HEK293 (cell line): ENCODE data around the gene IL18.

Experiments used
- CTCF ChIA-PET: fragments of 350-600 bp; formaldehyde crosslinking; extraction: SDS; loops from one replicate; lab custom pipeline; 2021; ENCODE audit warnings: antibody characterized with exemption; lab: Yijun Ruan, JAX
- POLR2A ChIA-PET: fragments of 300-600 bp; formaldehyde crosslinking; extraction: SDS; loops from one replicate; lab custom pipeline; 2020; ENCODE audit warnings: antibody characterized with exemption, inconsistent platforms; lab: Yijun Ruan, JAX
- H3K27ac ChIP-seq: fragments of 200-500 bp; sonication (Bioruptor generic); 2 replicates; pipeline ENCODE4 v1.5.1; 2014; ENCODE audit warnings: low read depth, low read length, control low read depth, inconsistent platforms; ENCODE audit errors: extremely low read depth
- H3K36me3 ChIP-seq, 2 experiments: fragments of 200-500 bp in 1 of 2; sonication (Bioruptor generic) in 1 of 2; 1 replicate in 1 of 2; 2 replicates in 1 of 2; pipeline ENCODE4 v1.5.1; 2014 to 2017; ENCODE audit warnings: inconsistent platforms in 2 of 2, low read length in 2 of 2; ENCODE audit not compliant: control insufficient read depth in 2 of 2, insufficient read depth in 1 of 2
- H3K4me1 ChIP-seq: fragments of 200-500 bp; sonication (Bioruptor generic); 2 replicates; pipeline ENCODE4 v1.5.1; 2014; ENCODE audit warnings: mild to moderate bottlenecking, low read length, inconsistent platforms; ENCODE audit not compliant: control insufficient read depth, insufficient read depth
- H3K4me3 ChIP-seq: 2 replicates; pipeline ENCODE4 v1.5.1; 2011; ENCODE audit warnings: low read depth, mild to moderate bottlenecking, control low read depth, low read length, moderate library complexity
- H3K9me3 ChIP-seq: fragments of 200-500 bp; sonication (Bioruptor generic); 2 replicates; pipeline ENCODE4 v1.5.1; 2014; ENCODE audit warnings: low read depth, low read length, inconsistent platforms; ENCODE audit not compliant: control insufficient read depth, insufficient read depth
- GFI1B ChIP-seq: fragments of 450-650 bp; formaldehyde crosslinking; IDR thresholded peaks from 2 replicates; pipeline ENCODE4 v1.5.1; 2016; ENCODE audit warnings: missing biosample characterization, missing genetic modification characterization
- IKZF3 ChIP-seq: fragments of 450-650 bp; IDR thresholded peaks from 2 replicates; pipeline ENCODE4 v1.5.0; 2018; ENCODE audit warnings: missing biosample characterization, mild to moderate bottlenecking, missing genetic modification characterization, moderate library complexity
- KLF1 ChIP-seq: fragments of 450-650 bp; formaldehyde crosslinking; IDR thresholded peaks from 2 replicates; pipeline ENCODE4 v1.5.1; 2016; ENCODE audit warnings: missing biosample characterization, missing genetic modification characterization
- PATZ1 ChIP-seq: fragments of 450-650 bp; formaldehyde crosslinking; IDR thresholded peaks from 2 replicates; pipeline ENCODE4 v1.5.1; 2016; ENCODE audit warnings: missing biosample characterization, missing genetic modification characterization
- PBX3 ChIP-seq: sonication (generic); formaldehyde crosslinking; IDR thresholded peaks from 2 replicates; pipeline ENCODE4 v1.8.1; 2022; ENCODE audit warnings: mild to moderate bottlenecking, moderate library complexity, missing genetic modification reagents
- SCRT2 ChIP-seq: fragments of 450-650 bp; formaldehyde crosslinking; IDR thresholded peaks from 2 replicates; pipeline ENCODE4 v1.5.1; 2016; ENCODE audit warnings: missing biosample characterization, missing genetic modification characterization
- SP3 ChIP-seq: fragments of 450-650 bp; formaldehyde crosslinking; IDR thresholded peaks from 2 replicates; pipeline ENCODE4 v1.5.1; 2016; ENCODE audit warnings: missing biosample characterization, missing genetic modification characterization
- SP7 ChIP-seq: fragments of 450-650 bp; formaldehyde crosslinking; IDR thresholded peaks from 2 replicates; pipeline ENCODE4 v1.5.1; 2016; ENCODE audit warnings: missing biosample characterization, missing genetic modification characterization
- ZFHX2 ChIP-seq: fragments of 450-650 bp; formaldehyde crosslinking; conservative IDR thresholded peaks from 2 replicates; pipeline ENCODE4 v1.5.1; 2016; ENCODE audit warnings: missing biosample characterization, missing genetic modification characterization
- ZIC2 ChIP-seq: fragments of 450-650 bp; formaldehyde crosslinking; IDR thresholded peaks from 2 replicates; pipeline ENCODE4 v1.5.1; 2016; ENCODE audit warnings: missing biosample characterization, missing genetic modification characterization
- ZNF184 ChIP-seq: fragments of 450-650 bp; IDR thresholded peaks from 2 replicates; pipeline ENCODE4 v1.5.1; 2018; ENCODE audit warnings: missing biosample characterization, mild to moderate bottlenecking, missing genetic modification characterization
- ZNF223 ChIP-seq: fragments of 450-650 bp; formaldehyde crosslinking; IDR thresholded peaks from 2 replicates; pipeline ENCODE4 v1.5.1; 2016; ENCODE audit warnings: missing biosample characterization, missing genetic modification characterization
- ZNF266 ChIP-seq: fragments of 450-650 bp; formaldehyde crosslinking; IDR thresholded peaks from 2 replicates; pipeline ENCODE4 v1.5.1; 2016; ENCODE audit warnings: missing biosample characterization, missing genetic modification characterization, low read depth
- ZNF274 ChIP-seq, 2 experiments: fragments of 200-500 bp in 1 of 2; fragments of 450-650 bp in 1 of 2; sonication (Bioruptor generic) in 1 of 2; formaldehyde crosslinking in 1 of 2; IDR thresholded peaks; 2 replicates each; pipeline versions ENCODE4 v1.5.1 to v1.6.1; 2014 to 2016; ENCODE audit warnings: borderline replicate concordance in 1 of 2, inconsistent platforms in 1 of 2, low read length in 1 of 2, missing biosample characterization in 1 of 2, missing genetic modification characterization in 1 of 2
- ZNF311 ChIP-seq: fragments of 450-650 bp; formaldehyde crosslinking; IDR thresholded peaks from 2 replicates; pipeline ENCODE4 v1.5.1; 2017; ENCODE audit warnings: missing biosample characterization, missing genetic modification characterization, borderline replicate concordance
- ZNF341 ChIP-seq: fragments of 450-650 bp; formaldehyde crosslinking; IDR thresholded peaks from 2 replicates; pipeline ENCODE4; 2016; ENCODE audit warnings: low read depth, missing biosample characterization, missing genetic modification characterization
- ZNF37A ChIP-seq: fragments of 450-650 bp; IDR thresholded peaks from 2 replicates; pipeline ENCODE4 v1.5.1; 2018; ENCODE audit warnings: missing biosample characterization, missing genetic modification characterization
- ZNF521 ChIP-seq: fragments of 450-650 bp; formaldehyde crosslinking; IDR thresholded peaks from 2 replicates; pipeline ENCODE4 v1.5.1; 2017; ENCODE audit warnings: missing biosample characterization, mild to moderate bottlenecking, missing genetic modification characterization
- ZNF544 ChIP-seq: fragments of 450-650 bp; formaldehyde crosslinking; IDR thresholded peaks from 2 replicates; pipeline ENCODE4 v1.5.0; 2017; ENCODE audit warnings: missing biosample characterization, missing genetic modification characterization
- ZNF555 ChIP-seq: fragments of 450-650 bp; formaldehyde crosslinking; conservative IDR thresholded peaks from 2 replicates; pipeline ENCODE4 v1.5.1; 2017; ENCODE audit warnings: missing biosample characterization, mild to moderate bottlenecking, missing genetic modification characterization, inconsistent platforms
- ZNF629 ChIP-seq: fragments of 450-650 bp; formaldehyde crosslinking; IDR thresholded peaks from 2 replicates; pipeline ENCODE4 v1.5.1; 2017; ENCODE audit warnings: missing biosample characterization, missing genetic modification characterization
- ZNF658 ChIP-seq: fragments of 450-650 bp; formaldehyde crosslinking; IDR thresholded peaks from 2 replicates; pipeline ENCODE4; 2016; ENCODE audit warnings: missing biosample characterization, missing genetic modification characterization
- ZNF776 ChIP-seq: fragments of 450-650 bp; formaldehyde crosslinking; IDR thresholded peaks from 2 replicates; pipeline ENCODE4 v1.5.0; 2017; ENCODE audit warnings: missing biosample characterization, missing genetic modification characterization, borderline replicate concordance
- ZNF792 ChIP-seq: fragments of 450-650 bp; formaldehyde crosslinking; IDR thresholded peaks from 2 replicates; pipeline ENCODE4 v1.5.1; 2016; ENCODE audit warnings: missing biosample characterization, missing genetic modification characterization
- ZSCAN23 ChIP-seq: fragments of 450-650 bp; formaldehyde crosslinking; IDR thresholded peaks from 2 replicates; pipeline ENCODE4 v1.5.1; 2016; ENCODE audit warnings: missing biosample characterization, missing genetic modification characterization
- ZSCAN30 ChIP-seq: fragments of 450-650 bp; IDR thresholded peaks from 2 replicates; pipeline ENCODE4 v1.5.1; 2018; ENCODE audit warnings: missing biosample characterization, mild to moderate bottlenecking, missing genetic modification characterization, moderate library complexity

IL18 gene

DNA sequence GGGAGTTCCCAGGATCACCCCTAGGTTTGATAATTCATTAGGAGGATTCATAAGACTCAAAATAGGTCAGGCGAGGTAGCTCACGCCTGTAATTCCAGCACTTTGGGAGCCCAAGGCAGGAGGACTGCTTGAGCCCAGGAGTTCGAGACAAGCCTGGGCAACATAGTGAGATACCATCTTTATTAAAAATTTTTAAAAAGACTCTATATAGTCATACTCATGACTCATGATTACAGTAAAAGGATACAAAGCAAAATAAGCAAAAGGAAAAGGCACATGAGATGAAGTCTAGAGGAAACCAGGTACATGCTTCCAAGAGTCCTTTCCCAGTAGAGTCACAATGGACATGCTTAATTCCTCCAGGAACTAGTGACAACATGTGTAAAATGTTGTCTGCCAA lies 48.4 kb upstream of the IL18 start:
- ChIA-PET CTCF (interaction anchor here (19.0 kb wide), 1 partner anchor 71 kb away, joined by 308 read pairs; no protein-coding TSS in a partner anchor), POLR2A (no interaction called here)
- Histone ChIP-seq H3K27ac (no peak overlapping the region), H3K36me3 (no peaks in the 10 kb centered on the region), H3K4me3 (no peak overlapping the region), H3K4me1 (no peaks in the 10 kb centered on the region), H3K9me3 (no peaks in the 10 kb centered on the region)
- TF ChIP-seq ZNF37A (tag by site-specific recombination) (no peak), ZFHX2 (tag by site-specific recombination) (no peak), SP3 (tag by site-specific recombination) (no peak), ZNF223 (tag by site-specific recombination) (no peak), ZSCAN23 (tag by site-specific recombination) (no peak), ZNF658 (tag by site-specific recombination) (no peak), ZNF776 (no peak), IKZF3 (no peak), PBX3 (CRISPR knock-in tag) (no peak), GFI1B (tag by site-specific recombination) (no peak)

GRCh38 chr11:112211536-112211935 lies 47.6 kb upstream of the IL18 start:
- no peaks in the 10 kb centered on the region for H3K9me3 ChIP-seq
- no peaks in the 10 kb centered on the region for H3K36me3 ChIP-seq
- ChIA-PET CTCF (interaction anchor here (0.6 to 19.0 kb wide), 3 partner anchors 64 to 275 kb away, joined by 3 to 308 read pairs (median 3); no protein-coding TSS in a partner anchor), POLR2A (no interaction called here)
- H3K4me1 ChIP-seq: no peaks in the 10 kb centered on the region
- TF ChIP-seq ZNF266 (tag by site-specific recombination) (no peak), ZNF274 (IDR thresholded peaks at IDR 0.05; ENCODE audit: low read length) (no peak), ZNF274 (tag by site-specific recombination; IDR thresholded peaks at IDR 0.05; ENCODE audit: borderline replicate concordance) (no peak), SP7 (tag by site-specific recombination) (no peak), SCRT2 (no peak), ZNF792 (tag by site-specific recombination) (no peak), ZNF629 (no peak), KLF1 (tag by site-specific recombination) (no peak), ZSCAN30 (no peak), ZNF544 (tag by site-specific recombination) (no peak), ZNF555 (tag by site-specific recombination) (no peak), ZNF311 (tag by site-specific recombination) (no peak), ZNF184 (tag by site-specific recombination) (no peak), ZNF521 (tag by site-specific recombination) (no peak), ZNF223 (tag by site-specific recombination) (no peak), ZIC2 (no peak), ZNF341 (tag by site-specific recombination) (no peak), PATZ1 (tag by site-specific recombination) (no peak)
- H3K27ac ChIP-seq: no peak overlapping the region
- no peak overlapping the region for H3K4me3 ChIP-seq
